Measurements from ENCODE around the gene CHML.

The CHML gene, protein sequence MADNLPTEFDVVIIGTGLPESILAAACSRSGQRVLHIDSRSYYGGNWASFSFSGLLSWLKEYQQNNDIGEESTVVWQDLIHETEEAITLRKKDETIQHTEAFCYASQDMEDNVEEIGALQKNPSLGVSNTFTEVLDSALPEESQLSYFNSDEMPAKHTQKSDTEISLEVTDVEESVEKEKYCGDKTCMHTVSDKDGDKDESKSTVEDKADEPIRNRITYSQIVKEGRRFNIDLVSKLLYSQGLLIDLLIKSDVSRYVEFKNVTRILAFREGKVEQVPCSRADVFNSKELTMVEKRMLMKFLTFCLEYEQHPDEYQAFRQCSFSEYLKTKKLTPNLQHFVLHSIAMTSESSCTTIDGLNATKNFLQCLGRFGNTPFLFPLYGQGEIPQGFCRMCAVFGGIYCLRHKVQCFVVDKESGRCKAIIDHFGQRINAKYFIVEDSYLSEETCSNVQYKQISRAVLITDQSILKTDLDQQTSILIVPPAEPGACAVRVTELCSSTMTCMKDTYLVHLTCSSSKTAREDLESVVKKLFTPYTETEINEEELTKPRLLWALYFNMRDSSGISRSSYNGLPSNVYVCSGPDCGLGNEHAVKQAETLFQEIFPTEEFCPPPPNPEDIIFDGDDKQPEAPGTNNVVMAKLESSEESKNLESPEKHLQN

DNA sequence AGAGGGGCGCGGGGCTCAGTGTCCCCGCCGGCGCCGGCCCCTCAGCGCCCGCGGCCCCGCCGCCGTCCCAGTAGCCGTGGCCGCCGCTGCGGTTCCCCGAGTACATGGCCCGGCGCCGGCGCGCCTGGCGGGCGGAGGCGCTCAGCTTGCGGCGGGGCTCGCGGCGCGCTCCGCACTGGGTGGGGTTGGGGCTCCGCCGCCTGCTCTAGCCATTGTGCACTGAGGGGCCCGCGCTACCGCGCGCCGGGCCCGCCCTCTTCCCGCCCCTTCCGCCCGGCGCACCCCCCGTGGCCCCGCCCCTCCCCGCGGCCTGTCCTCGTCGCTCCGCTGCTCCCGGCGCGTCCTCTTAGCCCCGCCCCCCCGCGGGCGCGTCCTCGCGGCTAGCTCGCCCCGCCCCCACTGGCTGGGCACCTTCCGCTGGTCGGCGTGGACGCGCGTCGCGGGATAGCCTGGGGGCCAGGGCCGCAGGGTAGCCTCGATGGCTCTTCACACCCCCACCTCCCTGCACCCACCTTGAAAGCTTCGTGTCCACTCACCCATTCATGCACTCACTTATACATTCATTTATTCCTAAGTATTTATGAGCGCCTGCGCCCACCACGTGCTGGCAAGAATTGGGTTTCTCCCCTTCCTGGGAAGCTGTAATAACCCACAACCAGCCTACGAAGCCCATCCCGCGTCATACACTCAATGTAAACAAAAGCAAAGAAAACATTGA lies at the start of gene CHML, which contains the start of gene OPN3:
CHML (minus strand) TSS at position 221 of the 718 bp plus-strand sequence. CDS start 4,603 bp downstream, outside the sequence.
OPN3 (minus strand) TSS at position 221 of the 718 bp plus-strand sequence; CDS start at position 106, 115 bp downstream.
- no peak for TF ChIP-seq EZH2phosphoT487 (conservative IDR thresholded peaks at IDR 0.05; ENCODE audit: low read length)
- TF ChIP-seq, protein P1, sequence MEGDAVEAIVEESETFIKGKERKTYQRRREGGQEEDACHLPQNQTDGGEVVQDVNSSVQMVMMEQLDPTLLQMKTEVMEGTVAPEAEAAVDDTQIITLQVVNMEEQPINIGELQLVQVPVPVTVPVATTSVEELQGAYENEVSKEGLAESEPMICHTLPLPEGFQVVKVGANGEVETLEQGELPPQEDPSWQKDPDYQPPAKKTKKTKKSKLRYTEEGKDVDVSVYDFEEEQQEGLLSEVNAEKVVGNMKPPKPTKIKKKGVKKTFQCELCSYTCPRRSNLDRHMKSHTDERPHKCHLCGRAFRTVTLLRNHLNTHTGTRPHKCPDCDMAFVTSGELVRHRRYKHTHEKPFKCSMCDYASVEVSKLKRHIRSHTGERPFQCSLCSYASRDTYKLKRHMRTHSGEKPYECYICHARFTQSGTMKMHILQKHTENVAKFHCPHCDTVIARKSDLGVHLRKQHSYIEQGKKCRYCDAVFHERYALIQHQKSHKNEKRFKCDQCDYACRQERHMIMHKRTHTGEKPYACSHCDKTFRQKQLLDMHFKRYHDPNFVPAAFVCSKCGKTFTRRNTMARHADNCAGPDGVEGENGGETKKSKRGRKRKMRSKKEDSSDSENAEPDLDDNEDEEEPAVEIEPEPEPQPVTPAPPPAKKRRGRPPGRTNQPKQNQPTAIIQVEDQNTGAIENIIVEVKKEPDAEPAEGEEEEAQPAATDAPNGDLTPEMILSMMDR (IDR thresholded peaks at IDR 0.05; ENCODE audit: insufficient read depth, low read length, poor library complexity, severe bottlenecking), result no peak
- Histone ChIP-seq H3K79me2 (ENCODE audit: insufficient read depth, low read length) (no peaks in the 10 kb centered on the region), H3K27me3 (ENCODE audit: low read length) (no peaks in the 10 kb centered on the region), H3K9ac (ENCODE audit: low read length) (peak within 1 kb of the TSS; percentile 68), H3K9me2 (replicated peaks; ENCODE audit: insufficient read depth, low read length) (no peaks in the 10 kb centered on the region), H3K27ac (ENCODE audit: low read depth, low read length) (no peak within 1 kb of the TSS), H3K4me3 (ENCODE audit: insufficient read depth, low read length, poor library complexity, severe bottlenecking) (peak within 1 kb of the TSS; percentile 92), H2AFZ (ENCODE audit: low read depth, low read length, severe bottlenecking) (peak within 1 kb of the TSS; percentile 100), H3F3A (ENCODE audit: insufficient read depth) (peaks cover 6% of the 10 kb centered on the region; the same call in 1 of the 2 replicates), H3K4me2 (ENCODE audit: low read depth, low read length, poor library complexity, severe bottlenecking) (peak within 1 kb of the TSS; percentile 76), H3K9me3 (ENCODE audit: insufficient read depth, low read length) (no peaks in the 10 kb centered on the region), H3K36me3 (ENCODE audit: low read length) (no peaks in the 10 kb centered on the region), H4K20me1 (ENCODE audit: low read depth, low read length) (no peaks in the 10 kb centered on the region)

DNA sequence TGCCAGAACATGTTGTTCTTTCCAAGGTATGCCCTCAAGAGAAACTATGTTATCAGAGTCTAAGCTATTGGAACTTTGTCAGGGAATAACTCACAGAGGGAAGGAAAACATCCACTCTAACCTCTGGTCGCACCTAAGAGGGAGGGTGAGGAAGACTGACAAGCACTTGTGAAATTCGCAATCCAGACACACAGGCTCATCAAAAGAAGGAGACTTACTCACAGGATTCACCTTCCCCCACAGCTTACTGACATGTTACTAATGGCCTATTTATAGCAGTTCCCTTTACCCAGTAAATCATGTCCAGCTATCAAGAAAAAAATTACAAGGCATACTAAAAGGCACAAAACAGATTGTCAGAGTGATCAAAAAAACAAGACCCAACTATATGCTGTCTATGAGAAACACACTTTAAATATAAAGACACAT lies 48.8 kb upstream of the CHML start:
- no peaks in the 10 kb centered on the region for H3K36me3 ChIP-seq (ENCODE audit: low read length)
- H3K9me2 ChIP-seq (replicated peaks; ENCODE audit: insufficient read depth, low read length), result no peaks in the 10 kb centered on the region
- no peaks in the 10 kb centered on the region for H4K20me1 ChIP-seq (ENCODE audit: low read depth, low read length)
- no peak overlapping the region for H3K27ac ChIP-seq (ENCODE audit: low read depth, low read length)
- no peak overlapping the region for H3K4me2 ChIP-seq (ENCODE audit: low read depth, low read length, poor library complexity, severe bottlenecking)
- peaks cover 5% of the 10 kb centered on the region; the same call in 1 of the 2 replicates for H3K27me3 ChIP-seq (ENCODE audit: low read length)
- H3K9me3 ChIP-seq (ENCODE audit: insufficient read depth, low read length), result no peaks in the 10 kb centered on the region
- TF ChIP-seq, protein P1 (IDR thresholded peaks at IDR 0.05; ENCODE audit: insufficient read depth, low read length, poor library complexity, severe bottlenecking), result no peak
- no peak for TF ChIP-seq EZH2phosphoT487 (conservative IDR thresholded peaks at IDR 0.05; ENCODE audit: low read length)
- no peaks in the 10 kb centered on the region for H3K79me2 ChIP-seq (ENCODE audit: insufficient read depth, low read length)
- H3K9ac ChIP-seq (ENCODE audit: low read length), result no peak overlapping the region
- no peak overlapping the region for H3K4me3 ChIP-seq (ENCODE audit: insufficient read depth, low read length, poor library complexity, severe bottlenecking)
- H2AFZ ChIP-seq (ENCODE audit: low read depth, low read length, severe bottlenecking), result no peak overlapping the region
- no peaks in the 10 kb centered on the region for H3F3A ChIP-seq (ENCODE audit: insufficient read depth)

DNA sequence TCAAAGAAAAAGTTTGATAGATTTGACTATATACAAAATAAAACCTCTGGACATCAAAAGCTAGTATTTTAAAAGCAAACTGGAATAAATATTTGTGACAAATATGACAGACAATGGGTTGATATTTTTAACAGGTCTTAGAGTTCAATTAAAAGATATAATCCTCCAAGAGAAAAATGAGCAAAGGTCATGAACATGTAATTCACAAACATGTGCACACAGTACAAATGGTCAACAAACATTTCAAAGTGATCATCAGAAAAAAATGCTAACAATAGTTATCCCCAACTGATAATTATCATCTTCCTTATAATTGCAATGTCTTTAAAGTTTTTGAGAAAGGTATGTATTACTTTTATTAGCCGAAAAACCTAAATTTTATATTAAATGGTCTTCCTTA lies 43.9 kb upstream of the CHML start:
- H3K4me3 ChIP-seq (ENCODE audit: insufficient read depth, low read length, poor library complexity, severe bottlenecking), result no peak overlapping the region
- H2AFZ ChIP-seq (ENCODE audit: low read depth, low read length, severe bottlenecking), result no peak overlapping the region
- H3F3A ChIP-seq (ENCODE audit: insufficient read depth), result no peaks in the 10 kb centered on the region
- H4K20me1 ChIP-seq (ENCODE audit: low read depth, low read length), result no peaks in the 10 kb centered on the region
- H3K27ac ChIP-seq (ENCODE audit: low read depth, low read length), result no peak overlapping the region
- no peaks in the 10 kb centered on the region for H3K9me3 ChIP-seq (ENCODE audit: insufficient read depth, low read length)
- H3K36me3 ChIP-seq (ENCODE audit: low read length), result no peaks in the 10 kb centered on the region
- H3K27me3 ChIP-seq (ENCODE audit: low read length), result peaks cover 5% of the 10 kb centered on the region; the same call in 1 of the 2 replicates
- no peak overlapping the region for H3K4me2 ChIP-seq (ENCODE audit: low read depth, low read length, poor library complexity, severe bottlenecking)
- no peak overlapping the region for H3K9ac ChIP-seq (ENCODE audit: low read length)
- no peaks in the 10 kb centered on the region for H3K9me2 ChIP-seq (replicated peaks; ENCODE audit: insufficient read depth, low read length)
- no peak for TF ChIP-seq EZH2phosphoT487 (conservative IDR thresholded peaks at IDR 0.05; ENCODE audit: low read length)
- TF ChIP-seq, protein P1 (IDR thresholded peaks at IDR 0.05; ENCODE audit: insufficient read depth, low read length, poor library complexity, severe bottlenecking), result no peak
- H3K79me2 ChIP-seq (ENCODE audit: insufficient read depth, low read length), result no peaks in the 10 kb centered on the region
